Parathyroid adenoma (tissue), 2 donors: ENCODE data around the gene MIDN.
"Not testable (repeated sequence)": the region's sequence is repeated elsewhere in the genome, so short reads cannot be mapped to it uniquely, and the experiment has no call there.

Source experiments
- H2AFZ ChIP-seq: fragments of 300-600 bp; sonication (generic); one replicate; pipeline ENCODE4 v1.7.0; 2017; ENCODE audit warnings: antibody characterized with exemption, mild to moderate bottlenecking
- H3K27ac ChIP-seq: fragments of 300-600 bp; sonication (generic); one replicate; pipeline ENCODE4 v1.7.0; 2017
- H3K27me3 ChIP-seq: fragments of 300-600 bp; sonication (generic); one replicate; pipeline ENCODE4 v1.7.0; 2017; ENCODE audit warnings: low read length; ENCODE audit not compliant: control insufficient read depth, insufficient read depth
- H3K36me3 ChIP-seq: fragments of 300-600 bp; sonication (generic); one replicate; pipeline ENCODE4 v1.7.0; 2017; ENCODE audit warnings: low read length; ENCODE audit not compliant: control insufficient read depth, insufficient read depth
- H3K4me1 ChIP-seq: fragments of 300-600 bp; sonication (generic); one replicate; pipeline ENCODE4 v1.7.0; 2017; ENCODE audit warnings: control low read depth
- H3K4me2 ChIP-seq: fragments of 300-600 bp; sonication (generic); one replicate; pipeline ENCODE4 v1.7.0; 2017; ENCODE audit warnings: low read length
- H3K4me3 ChIP-seq: fragments of 300-600 bp; sonication (generic); one replicate; pipeline ENCODE4 v1.7.0; 2017; ENCODE audit warnings: low read depth, low read length
- H3K79me2 ChIP-seq: fragments of 300-600 bp; sonication (generic); one replicate; pipeline ENCODE4 v1.7.0; 2017; ENCODE audit warnings: control low read depth
- H3K9ac ChIP-seq: fragments of 300-600 bp; sonication (generic); one replicate; pipeline ENCODE4 v1.7.0; 2017; ENCODE audit warnings: mild to moderate bottlenecking
- H3K9me3 ChIP-seq: fragments of 300-600 bp; sonication (generic); one replicate; pipeline ENCODE4 v1.7.0; 2017; ENCODE audit warnings: low read length; ENCODE audit not compliant: control insufficient read depth
- TF ChIP-seq, protein P1 (sequence below): fragments of 300-600 bp; sonication (generic); IDR thresholded peaks from one replicate; pipeline ENCODE4 v1.7.0; 2017; ENCODE audit warnings: antibody characterized with exemption, mild to moderate bottlenecking
- donor health status: primary hyperparathyroidism.

MIDN gene

DNA sequence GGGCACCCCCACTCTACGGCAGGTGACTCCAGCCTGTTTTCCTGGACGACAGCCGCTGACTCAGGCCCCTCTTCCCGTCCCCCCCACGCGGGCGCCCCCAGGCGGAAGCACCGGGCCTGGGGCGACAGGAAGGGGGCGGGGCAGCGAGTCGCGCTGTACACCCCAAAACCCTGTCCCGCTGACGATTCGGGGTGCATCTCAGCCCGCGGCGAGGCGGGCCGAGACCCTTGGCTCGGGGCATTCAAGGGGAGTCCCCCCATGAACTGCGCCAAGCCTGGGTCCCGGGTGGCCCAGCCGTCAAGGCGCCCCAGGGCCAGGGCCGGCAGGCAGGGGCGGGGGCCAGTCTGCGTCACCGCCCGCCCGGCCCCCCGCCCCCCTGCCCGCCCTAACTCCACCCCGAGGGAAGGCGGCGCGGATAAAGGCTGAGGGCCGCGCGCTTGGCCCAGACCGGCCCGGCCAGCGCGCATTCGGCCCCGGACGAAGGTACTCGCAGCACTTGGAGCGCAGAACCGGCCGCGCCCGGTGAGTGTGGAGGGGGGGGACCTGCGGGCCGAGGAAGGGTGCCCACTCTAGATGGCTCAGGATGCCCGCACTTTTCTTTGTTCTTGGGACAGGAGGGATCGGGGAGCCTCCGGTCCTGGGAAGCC, at the start of gene MIDN:
Gene MIDN, plus strand, starts transcription at position 445 of the 647 bp plus-strand sequence. CDS start 1,714 bp downstream, outside the sequence.
- H3K79me2 ChIP-seq = peaks cover 7% of the 10 kb centered on the region
- peak within 1 kb of the TSS; percentile 84 for H3K4me3 ChIP-seq
- H3K27me3 ChIP-seq = no peaks in the 10 kb centered on the region
- H3K4me2 ChIP-seq = peak within 1 kb of the TSS; percentile 87
- H3K27ac ChIP-seq = peak within 1 kb of the TSS; percentile 100
- TF ChIP-seq, protein P1, sequence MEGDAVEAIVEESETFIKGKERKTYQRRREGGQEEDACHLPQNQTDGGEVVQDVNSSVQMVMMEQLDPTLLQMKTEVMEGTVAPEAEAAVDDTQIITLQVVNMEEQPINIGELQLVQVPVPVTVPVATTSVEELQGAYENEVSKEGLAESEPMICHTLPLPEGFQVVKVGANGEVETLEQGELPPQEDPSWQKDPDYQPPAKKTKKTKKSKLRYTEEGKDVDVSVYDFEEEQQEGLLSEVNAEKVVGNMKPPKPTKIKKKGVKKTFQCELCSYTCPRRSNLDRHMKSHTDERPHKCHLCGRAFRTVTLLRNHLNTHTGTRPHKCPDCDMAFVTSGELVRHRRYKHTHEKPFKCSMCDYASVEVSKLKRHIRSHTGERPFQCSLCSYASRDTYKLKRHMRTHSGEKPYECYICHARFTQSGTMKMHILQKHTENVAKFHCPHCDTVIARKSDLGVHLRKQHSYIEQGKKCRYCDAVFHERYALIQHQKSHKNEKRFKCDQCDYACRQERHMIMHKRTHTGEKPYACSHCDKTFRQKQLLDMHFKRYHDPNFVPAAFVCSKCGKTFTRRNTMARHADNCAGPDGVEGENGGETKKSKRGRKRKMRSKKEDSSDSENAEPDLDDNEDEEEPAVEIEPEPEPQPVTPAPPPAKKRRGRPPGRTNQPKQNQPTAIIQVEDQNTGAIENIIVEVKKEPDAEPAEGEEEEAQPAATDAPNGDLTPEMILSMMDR = no peak
- peaks cover 30% of the 10 kb centered on the region for H3K4me1 ChIP-seq
- no peaks in the 10 kb centered on the region for H3K36me3 ChIP-seq
- H2AFZ ChIP-seq = peak within 1 kb of the TSS; percentile 87
- H3K9me3 ChIP-seq = no peaks in the 10 kb centered on the region
- peak within 1 kb of the TSS; percentile 94 for H3K9ac ChIP-seq

GRCh38 chr19:1199531-1199930, 48.9 kb upstream of the MIDN start:
- no peak overlapping the region for H3K4me3 ChIP-seq
- H3K9ac ChIP-seq = no peak overlapping the region
- H3K27me3 ChIP-seq = no peaks in the 10 kb centered on the region
- H3K27ac ChIP-seq = no peak overlapping the region
- TF ChIP-seq, protein P1 = no peak
- H3K36me3 ChIP-seq = no peaks in the 10 kb centered on the region
- H3K4me2 ChIP-seq = no peak overlapping the region
- H3K79me2 ChIP-seq = no peaks in the 10 kb centered on the region
- H3K4me1 ChIP-seq = no peaks in the 10 kb centered on the region
- H3K9me3 ChIP-seq = no peaks in the 10 kb centered on the region
- H2AFZ ChIP-seq = no peak overlapping the region

- H3K79me2 ChIP-seq, H3K27ac ChIP-seq, H3K9me3 ChIP-seq, H3K4me3 ChIP-seq, H3K4me1 ChIP-seq, H3K4me2 ChIP-seq, H3K36me3 ChIP-seq, H2AFZ ChIP-seq, H3K27me3 ChIP-seq, H3K9ac ChIP-seq: not testable (repeated sequence)
These were observed 47.8 kb upstream of the MIDN start for GRCh38 chr19:1200614-1201013.

DNA sequence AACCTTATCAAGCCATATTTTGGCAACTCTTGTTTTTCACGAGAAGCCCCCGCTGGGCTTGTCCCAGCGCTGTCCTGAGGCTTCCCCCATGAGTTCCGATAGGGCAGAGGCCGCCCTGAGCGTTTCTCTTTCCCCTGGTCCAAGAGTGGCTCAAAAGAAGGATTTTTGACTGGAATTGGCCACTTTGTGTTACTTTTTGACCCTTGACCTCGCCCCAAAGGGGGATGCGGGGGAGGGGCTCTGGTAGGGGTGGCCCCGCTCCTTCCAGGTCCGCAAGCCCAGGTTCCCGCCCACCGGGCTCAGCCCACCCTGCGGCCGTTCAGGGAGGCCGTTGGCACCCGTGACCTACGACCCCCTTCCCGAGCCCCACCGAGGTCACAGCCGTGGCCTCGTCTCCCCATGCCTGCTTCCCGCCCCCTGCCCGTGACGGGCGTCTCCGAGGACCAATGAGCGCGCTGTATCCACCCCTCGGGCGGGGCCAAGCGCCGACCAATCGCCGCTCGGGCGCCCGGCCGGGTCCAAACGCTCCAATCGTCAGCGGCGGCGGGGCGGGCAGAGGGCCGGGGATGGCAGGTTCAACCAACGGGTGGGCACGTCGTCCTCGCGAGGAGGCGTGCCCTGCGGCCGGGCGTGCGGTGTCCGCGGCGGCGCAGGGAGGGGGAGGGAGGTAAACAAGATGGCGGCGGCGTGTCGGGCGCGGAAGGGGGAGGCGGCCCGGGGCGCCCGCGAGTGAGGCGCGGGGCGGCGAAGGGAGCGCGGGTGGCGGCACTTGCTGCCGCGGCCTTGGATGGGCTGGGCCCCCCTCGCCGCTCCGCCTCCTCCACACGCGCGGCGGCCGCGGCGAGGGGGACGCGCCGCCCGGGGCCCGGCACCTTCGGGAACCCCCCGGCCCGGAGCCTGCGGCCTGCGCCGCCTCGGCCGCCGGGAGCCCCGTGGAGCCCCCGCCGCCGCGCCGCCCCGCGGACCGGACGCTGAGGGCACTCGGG, 43.0 kb upstream of the MIDN start, which contains the start of gene STK11:
Gene STK11, plus strand, starts transcription at position 665 of the 986 bp plus-strand sequence. CDS start 1,136 bp downstream, outside the sequence.
- no peaks in the 10 kb centered on the region for H3K9me3 ChIP-seq
- H3K4me3 ChIP-seq = peak within 1 kb of the TSS; percentile 76
- peaks cover 19% of the 10 kb centered on the region for H3K79me2 ChIP-seq
- H3K27me3 ChIP-seq = no peaks in the 10 kb centered on the region
- H3K36me3 ChIP-seq = no peaks in the 10 kb centered on the region
- peak within 1 kb of the TSS; percentile 69 for H3K27ac ChIP-seq
- peak within 1 kb of the TSS; percentile 96 for H2AFZ ChIP-seq
- TF ChIP-seq, protein P1 = no peak
- H3K4me2 ChIP-seq = peak within 1 kb of the TSS; percentile 98
- H3K9ac ChIP-seq = no peak within 1 kb of the TSS
- peaks cover 6% of the 10 kb centered on the region for H3K4me1 ChIP-seq
